Measurements from ENCODE around the gene PSG7. TPM values are rescaled to one million over a fixed set of nuclear protein-coding genes. Genes with fewer than 3 reads are reported as not detected.
"Not testable (repeated sequence)": the region's sequence is repeated elsewhere in the genome, so short reads cannot be mapped to it uniquely, and the experiment has no call there.

The PSG7 gene
- total RNA-seq = not detected
- long read RNA-seq, partial matches to known transcripts = 0 of 5 reads
- long read RNA-seq, other reads (novel, unspliced or antisense) = 5 of 5 reads

DNA sequence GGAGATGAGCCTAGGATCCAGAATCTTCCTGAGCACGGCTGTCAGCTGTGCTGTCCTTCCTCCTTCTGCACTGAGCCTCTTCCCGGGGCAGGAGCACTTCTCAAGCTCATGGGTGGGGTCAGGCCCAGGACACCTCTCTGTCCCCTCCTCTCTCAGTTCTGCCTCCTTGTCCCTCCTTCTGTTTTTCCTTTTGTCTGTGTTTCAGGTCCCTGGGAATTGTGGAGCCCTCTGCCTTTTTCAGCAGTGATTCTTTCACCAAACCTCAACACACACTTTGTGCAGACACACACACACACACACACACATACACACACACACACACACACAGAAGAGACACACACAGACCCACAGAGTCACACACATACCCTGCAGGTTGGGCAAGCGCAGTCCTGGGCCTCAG is at the start of gene PSG7:
PSG7 (minus strand) TSS at position 101 of the 400 bp plus-strand sequence. CDS start 131 bp downstream, outside the sequence.
- DNase-seq (ENCODE audit: low spot score) = not testable (repeated sequence)

DNA sequence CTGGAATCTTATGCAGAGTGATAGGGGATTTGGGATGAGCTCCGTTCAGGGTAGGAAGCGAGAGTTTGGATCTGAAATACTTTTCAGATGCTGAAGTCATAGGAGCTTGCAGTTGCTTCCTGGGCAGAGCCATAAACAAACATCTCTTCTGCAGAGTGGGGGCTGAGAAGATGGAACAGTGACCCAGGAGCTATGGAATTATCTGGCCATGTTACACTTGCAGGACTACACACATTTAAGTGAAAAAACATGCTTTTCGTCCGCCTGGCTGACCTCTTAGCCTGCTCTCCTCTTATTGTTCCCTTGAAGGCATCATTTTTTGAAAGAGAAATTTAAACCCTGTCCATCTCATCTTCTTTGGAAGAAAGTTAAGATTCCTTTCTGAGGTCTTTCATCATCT is 48.6 kb upstream of the PSG7 start:
- DNase-seq (ENCODE audit: low spot score) = no peak

DNA sequence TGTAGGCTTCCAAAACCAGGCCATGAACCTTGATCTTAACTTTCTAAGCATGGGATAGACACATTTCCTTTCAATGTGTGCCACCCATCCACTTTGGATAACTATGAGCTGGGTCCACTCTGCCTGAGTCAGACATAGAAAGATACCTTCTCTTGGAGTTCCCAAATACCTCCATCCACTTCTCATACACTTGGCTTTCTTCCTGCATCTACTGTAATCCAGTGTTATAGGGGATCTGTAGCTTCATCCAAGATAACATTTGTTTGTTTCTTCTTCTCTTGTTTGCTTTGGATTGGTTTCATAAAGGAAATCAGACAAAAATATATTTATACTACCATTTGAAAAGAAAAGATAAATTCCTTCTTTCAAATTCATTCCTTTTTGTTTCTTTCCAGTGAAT is 45.1 kb upstream of the PSG7 start:
- DNase-seq (ENCODE audit: low spot score) = not testable (repeated sequence)

DNA sequence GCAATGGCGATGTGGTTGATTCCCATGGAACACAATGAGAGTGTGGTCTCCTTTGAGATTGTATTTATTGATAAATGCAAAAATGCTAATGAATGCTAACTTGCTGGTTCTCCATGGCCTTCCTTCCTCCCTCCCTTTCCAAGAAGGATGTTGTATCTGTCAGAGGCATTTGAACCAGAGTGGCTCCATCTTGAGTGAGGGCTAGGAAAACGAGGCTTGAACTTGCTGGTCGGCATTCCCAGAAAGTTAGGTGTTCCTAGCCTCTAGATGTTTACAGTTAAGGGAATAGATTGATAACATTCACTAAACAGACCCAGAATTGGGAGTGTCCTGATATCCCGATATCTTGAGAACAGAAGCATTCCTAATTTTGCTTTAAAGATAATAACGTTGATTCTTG is 34.4 kb upstream of the PSG7 start:
- DNase-seq (ENCODE audit: low spot score) = not testable (repeated sequence)

DNA sequence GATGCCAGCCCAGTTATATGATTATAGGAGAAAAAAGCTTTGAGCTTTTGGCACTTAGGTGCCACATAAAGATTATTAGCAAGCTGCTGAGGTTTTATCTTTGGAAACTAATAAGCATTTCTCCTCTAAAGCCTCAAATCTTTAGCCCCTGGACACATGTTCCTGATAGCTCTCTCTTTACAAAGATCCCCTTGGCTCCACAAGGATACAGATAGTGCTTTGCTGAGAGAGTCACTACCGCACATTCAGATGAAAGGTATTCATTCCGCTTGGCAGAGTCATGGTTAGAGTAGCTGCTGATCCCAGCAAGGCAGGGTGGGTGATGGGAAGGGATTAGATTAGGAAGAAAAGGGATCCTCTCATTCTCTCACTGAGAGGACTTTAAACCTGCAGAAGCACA is 28.2 kb upstream of the PSG7 start:
- DNase-seq (ENCODE audit: low spot score) = no peak

DNA sequence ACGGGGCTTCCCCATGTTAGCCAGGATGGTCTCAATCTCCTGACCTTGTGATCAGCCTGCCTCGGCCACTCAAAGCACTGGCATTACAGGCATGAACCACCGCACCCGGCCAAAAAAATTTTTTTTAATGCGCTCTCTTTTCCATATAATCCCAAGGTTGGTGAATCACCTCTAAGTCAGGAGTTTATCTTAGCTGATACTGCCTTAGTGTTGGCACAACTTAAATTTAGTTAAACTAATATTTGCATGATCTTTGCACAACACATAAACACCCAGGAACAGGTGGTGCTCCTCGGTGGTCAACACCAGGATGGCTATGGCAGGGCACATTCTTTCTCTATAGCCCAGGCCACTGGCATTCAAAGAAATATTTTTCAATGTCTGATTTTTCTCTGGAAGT is 24.1 kb upstream of the PSG7 start:
- DNase-seq (ENCODE audit: low spot score) = no peak

DNA sequence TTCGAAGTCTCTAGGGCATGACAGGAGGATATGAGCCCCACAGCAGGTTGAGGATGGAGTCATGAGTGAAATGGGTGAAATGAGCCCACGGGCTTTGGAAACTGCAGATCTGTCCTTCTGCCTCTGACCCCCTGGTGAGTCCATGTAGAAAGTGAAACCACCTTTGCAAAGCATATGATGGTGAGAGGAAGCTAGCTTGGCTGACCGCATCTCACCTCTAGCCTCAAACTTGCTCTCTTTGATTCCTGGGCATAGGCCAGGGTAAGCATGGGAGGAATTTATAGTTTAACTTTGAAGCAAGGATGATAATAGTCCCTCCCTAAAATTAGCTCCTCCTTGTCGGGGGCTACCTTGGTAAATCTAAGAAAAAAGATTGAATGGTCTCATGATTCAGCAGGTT is 15.1 kb upstream of the PSG7 start:
- not testable (repeated sequence) for DNase-seq (ENCODE audit: low spot score)

DNA sequence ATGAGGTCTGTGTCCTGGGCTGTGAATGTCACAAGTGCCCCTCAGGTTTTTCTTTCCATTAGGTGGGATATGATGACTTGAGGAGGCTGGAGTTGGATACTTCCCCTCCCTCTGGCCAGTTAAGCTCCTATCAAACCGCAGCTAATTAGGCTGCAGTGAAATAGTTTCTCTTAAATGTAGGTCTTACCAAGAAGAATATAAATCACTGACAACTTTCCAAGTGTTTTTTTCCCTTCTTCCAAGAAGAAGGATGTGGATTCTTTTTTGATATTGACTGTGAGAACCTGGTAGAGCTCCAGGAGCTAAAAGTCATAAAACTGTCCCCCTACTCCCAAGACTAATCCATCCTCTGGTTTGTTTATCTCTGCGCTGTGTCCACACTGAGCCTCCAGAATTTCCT is 14.5 kb upstream of the PSG7 start:
- DNase-seq (ENCODE audit: low spot score) = not testable (repeated sequence)

DNA sequence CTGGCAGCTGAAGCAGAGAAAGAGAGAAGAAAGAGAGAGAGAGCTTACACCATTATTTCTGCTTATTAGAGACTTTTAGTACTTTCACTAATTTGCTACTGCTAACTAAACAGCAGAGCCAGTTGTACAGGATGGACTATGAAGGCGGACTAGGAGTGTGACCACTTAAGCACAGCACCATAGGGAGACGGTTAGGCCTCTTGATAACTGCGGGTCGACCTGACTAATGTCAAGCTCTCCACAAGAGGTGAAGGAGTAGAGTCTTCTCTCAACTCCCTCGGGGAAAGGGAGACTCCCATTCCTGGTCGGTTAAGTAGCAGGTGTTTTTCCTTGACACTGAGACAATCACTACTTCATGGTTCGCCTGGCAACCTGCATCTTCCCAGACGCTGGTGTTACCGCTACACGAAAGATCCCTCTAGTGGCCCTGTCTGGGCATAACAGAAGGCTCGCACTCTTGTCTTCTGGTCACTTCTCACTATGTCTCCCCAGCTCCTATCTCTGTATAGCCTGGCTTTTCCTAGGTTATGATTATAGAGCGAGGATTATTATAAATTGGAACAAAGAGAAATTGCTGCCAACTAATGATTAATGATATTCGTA is 5.3 kb upstream of the PSG7 start:
- no peak for DNase-seq (ENCODE audit: low spot score)

DNA sequence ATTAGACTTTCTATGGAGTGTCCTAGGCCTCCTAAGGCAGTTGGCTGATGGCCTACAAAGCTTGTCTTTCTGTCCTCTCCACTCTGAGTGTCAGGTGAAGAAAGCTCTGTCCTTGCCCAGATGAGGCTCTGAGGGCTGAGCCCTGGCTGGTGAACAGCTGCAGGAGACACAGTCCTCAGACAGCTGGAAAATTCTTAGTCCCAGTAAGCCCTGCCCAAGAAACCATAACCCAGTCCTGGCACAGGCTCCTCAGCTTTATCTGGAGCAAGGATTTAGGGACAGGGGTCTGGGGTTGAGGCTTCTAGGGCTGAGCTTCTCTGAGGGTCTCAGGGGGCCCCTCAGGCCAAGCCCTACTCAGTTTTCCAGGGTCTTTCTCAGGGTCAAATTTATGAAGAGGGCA is 2.3 kb downstream of the PSG7 start:
- DNase-seq (ENCODE audit: low spot score) = not testable (repeated sequence)

DNA sequence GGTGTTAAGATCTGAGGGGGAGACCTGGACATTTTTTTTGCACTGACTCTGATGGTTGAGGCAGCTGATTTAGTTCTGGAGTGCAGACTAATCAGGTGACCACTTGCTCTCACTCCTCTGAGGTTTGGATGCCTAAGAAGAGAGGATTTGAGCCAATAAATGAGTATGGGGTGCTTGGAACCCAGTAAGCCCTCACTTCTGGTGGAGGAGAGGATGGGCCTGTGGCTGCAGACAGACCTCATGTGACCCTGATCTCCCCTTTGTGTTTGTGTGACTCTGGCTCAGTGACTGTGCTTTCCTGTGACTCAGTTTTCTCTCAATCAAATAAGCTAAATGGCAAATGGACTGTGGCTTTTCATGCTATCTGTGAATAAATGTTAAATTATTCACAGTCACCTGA is 2.8 kb downstream of the PSG7 start:
- DNase-seq (ENCODE audit: low spot score) = not testable (repeated sequence)

DNA sequence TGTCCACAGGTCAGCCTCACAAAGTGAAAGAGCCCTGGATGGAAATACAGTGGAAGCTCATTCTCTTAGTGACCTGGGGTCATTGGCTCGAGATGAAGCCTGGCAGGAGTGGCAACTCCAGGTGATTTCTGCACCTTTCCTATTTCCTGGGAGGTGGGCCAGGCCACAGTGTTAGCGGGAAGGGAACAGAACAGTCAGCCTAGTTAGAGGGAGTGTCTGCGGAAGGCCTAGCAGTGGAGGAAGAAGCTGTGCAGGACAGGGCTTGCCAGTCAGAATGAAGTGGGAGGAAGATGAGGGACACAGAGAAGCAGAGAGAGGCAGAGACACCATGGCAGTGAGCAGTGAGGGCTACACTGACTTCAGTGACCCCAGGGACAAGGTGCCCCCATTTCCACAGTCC is 3.6 kb downstream of the PSG7 start:
- not testable (repeated sequence) for DNase-seq (ENCODE audit: low spot score)

DNA sequence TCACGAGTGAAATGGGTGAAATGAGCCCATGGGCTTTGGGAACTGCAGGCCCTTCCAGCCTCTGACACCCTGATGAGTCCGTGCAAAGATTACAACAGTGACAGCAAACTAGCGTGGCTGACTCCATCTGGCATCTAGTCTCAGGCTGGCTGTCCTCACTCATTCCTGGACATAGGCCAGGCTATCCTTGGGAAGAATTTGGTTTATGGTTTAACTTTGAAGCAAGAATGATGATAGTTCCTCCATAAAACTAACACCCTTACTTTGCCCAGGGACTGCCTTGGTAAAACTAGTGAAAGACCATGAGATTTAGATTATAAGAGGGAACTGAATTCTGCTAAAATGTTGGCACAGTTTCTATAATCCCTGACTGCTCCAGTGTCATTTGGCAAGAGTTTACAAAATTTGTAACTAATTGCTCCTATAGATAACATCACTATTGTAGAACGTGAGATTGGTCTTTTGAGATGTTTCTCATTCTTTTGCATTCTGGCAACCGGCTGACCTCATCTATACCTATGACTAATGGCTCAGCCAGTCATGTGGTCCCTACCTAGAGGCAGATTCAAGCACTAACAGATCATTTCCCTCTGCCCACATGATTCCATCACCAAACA is 4.4 kb downstream of the PSG7 start:
- DNase-seq (ENCODE audit: low spot score) = not testable (repeated sequence)

DNA sequence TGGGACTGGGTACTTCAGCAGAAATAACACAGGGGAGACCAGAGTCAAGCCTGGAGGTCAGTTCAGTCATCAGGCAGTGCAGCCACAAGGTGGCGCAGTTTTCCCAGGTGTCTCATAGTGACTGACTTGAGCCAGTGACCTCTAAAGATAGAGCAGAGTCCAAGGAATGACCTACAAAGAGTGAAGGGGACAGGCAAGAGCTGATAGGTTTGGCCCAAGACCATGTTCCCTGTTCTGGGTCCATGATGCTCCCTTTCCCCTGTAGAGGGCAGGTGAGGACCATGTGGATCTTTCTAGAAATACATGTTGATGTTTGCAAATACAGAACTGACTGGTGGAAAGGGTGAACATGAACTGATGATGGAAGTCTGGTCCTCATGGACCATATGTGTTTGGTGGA is 6.8 kb downstream of the PSG7 start:
- DNase-seq (ENCODE audit: low spot score) = not testable (repeated sequence)

DNA sequence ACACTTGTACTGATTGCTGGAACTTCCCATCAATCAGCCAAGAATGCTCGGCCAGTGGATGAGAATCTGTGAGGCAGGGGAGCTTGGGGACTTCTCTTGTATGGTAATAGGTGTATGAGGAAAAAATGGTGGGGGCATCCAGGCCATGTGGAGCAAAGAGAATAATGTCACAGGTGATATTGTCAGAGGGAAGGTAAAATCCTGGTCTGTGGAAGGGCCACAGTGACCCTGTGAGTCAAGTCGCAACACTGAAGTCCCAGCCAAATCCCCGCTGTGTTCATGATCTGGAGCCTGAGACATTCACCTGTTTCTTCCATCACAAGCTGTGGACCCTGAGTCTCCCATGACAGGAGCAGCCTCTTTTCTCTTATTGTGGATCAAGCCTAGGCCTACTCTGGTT is 8.1 kb downstream of the PSG7 start:
- no peak for DNase-seq (ENCODE audit: low spot score)

DNA sequence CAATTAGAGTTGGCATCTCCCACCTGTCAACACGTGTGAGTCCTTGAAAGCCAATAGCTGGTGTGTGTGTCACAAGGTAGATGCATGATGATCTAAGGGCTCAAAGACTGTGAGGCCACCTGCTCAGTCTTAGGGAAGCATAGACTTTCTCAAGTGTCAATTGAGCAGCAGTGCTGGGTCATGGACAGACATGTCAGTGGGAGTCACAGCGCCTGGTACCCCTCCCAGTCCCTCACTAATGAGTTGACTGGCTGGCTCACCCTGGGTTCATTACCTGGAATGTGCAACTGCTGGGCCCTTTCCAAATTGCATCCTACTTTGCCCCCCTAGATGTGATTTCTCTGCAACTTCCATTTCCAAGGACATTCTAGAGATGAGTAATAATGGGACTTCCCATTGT is 10.2 kb downstream of the PSG7 start:
- DNase-seq (ENCODE audit: low spot score) = no peak

DNA sequence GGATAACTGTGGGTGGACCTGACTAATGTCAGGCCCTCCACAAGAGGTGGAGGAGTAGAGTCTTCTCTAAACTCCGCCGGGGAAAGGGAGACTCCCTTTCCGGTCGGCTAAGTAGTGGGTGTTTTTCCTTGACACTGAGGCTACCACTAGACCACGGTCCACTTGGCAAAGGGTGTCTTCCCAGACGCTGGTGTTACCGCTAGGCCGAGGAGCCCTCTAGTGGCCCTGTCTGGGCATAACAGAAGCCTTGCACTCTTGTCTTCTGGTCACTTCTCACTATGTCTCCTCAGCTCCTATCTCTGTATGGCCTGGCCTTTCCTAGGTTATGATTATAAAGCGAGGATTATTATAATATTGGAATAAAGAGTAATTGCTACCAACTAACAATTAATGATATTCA is 13.9 kb downstream of the PSG7 start:
- DNase-seq (ENCODE audit: low spot score) = not testable (repeated sequence)

DNA sequence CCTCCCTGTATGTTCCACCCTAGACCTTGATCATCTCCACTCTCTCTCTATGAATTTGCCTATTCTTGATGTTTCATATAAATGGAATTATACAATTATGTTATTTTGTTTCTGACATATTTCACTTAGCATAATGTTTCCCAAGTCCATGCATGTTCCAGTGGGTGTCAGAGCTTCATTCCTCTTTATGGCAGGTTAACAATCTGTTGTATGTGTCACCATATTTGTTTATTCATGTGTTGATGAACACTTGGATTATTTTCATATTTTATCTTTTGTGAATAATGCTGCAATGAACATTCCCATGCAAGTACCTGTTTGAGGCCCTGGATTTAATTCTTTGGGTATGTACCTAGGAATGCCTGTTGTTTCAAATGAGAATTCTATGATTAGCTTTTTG is 16.0 kb downstream of the PSG7 start:
- not testable (repeated sequence) for DNase-seq (ENCODE audit: low spot score)

DNA sequence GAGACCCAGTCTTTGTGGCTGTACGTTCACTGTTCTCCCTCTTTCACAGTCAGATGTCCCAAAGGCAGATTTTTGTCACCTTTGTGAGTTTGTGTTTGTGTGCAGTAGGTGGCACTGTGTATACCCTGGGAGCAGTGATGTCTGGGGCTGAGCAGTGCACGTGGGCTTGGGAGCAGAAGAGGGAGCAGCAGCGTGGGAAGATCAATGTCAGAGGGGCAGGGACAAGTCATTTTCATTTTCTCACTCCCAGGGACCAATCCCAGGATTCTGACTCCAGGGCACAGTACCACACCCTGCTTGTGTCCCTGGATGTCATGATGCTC is 17.3 kb downstream of the PSG7 start:
- DNase-seq (ENCODE audit: low spot score) = no peak

DNA sequence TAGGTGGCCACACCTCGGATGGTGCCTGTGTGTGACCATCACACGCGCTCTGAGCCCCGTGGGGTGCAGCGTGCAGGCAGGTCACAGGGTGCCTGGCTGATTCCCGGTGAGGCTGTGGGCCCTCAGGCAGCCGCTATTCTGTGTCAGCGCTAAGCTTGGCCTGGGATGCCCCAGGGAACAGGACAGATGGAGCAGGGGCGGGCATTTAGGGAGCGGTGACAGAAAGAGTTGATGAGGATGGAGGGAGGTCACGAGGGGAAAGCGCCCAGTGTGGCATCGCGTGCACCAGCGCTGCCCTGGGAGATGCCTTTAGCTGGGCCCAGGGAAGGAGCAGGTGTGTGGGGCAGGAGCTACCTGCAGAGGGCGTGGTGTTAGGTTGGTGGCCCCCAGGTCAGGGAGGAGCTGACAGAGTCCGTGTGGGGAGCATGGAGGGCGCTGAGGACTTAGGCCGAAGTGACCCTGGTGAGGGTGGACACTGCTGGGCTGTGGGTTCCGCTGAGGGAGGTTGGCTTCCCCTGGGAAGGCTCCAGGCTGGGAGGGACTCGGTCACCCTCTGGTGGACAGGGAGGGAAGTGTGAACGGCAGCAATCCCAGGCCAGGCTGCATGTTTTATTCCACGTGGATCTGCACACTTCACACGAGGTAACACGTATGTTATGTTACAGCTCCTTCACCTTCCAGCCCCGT is 17.8 kb downstream of the PSG7 start:
- not testable (repeated sequence) for DNase-seq (ENCODE audit: low spot score)

DNA sequence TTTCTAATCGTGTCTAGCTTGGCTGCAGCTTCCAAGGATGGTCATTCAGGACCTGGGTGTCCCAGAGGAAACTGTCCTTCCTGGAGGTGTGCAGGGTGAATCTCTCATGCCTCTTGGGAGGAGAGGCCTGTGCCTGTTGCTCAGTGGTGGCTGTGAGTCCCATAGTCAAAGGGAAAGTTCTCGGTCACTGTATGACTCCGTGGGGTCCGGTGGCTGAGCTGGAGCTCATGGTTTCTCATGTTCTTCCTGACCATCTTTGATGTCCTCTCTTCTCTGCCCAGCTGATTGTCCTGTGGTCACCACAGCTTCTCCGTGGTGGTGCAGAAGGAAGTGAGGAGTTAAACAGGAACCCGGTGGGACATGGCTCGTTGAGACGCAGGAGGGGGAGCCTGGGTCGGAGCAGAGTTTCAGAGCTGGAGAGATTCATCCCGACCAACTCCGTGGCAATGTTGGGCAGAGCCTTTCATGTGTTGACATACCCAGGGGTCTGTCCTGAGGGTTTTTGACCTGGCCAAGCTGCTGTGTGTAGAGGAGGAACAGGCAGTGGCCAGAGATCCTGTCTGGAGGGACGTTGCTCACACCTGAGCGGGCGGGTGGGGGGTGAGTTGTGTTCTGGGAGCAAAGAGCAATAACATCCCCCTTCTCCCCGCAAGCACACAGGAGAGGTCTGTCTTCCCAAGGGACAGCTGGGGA is 18.5 kb downstream of the PSG7 start:
- not testable (repeated sequence) for DNase-seq (ENCODE audit: low spot score)

DNA sequence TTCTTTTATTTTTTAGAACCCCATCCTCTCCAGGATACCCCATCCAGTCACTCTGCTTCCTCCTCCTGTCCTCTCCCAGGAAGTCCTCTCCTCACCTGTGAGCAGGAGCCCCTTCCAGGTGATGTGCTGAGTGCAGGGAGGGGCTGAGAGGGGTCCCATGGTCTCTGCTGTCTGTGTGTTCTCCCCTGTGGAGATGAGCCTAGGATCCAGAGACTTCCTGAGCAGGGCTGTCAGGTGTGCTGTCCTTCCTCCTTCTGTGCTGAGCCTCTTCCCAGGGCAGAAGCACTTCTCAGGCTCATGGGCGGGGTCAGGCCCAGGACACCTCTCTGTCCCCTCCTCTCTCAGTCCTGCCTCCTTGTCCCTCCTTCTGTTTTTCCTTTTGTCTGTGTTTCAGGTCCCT is 19.4 kb downstream of the PSG7 start, which contains the start of gene PSG6:
PSG6 (minus strand) TSS at position 261 of the 400 bp plus-strand sequence; CDS start at position 159, 102 bp downstream.
- DNase-seq (ENCODE audit: low spot score) = not testable (repeated sequence)
